IPS DF 4.7 (cell line): ENCODE results near the gene CACNA1C.

ENCODE experiments used
- DNase-seq: peaks from one replicate; pipeline ENCODE4 v3.0.0-alpha.2; 2013; ENCODE audit warnings: low spot score; ENCODE audit errors: extremely low read depth

CACNA1C gene

DNA sequence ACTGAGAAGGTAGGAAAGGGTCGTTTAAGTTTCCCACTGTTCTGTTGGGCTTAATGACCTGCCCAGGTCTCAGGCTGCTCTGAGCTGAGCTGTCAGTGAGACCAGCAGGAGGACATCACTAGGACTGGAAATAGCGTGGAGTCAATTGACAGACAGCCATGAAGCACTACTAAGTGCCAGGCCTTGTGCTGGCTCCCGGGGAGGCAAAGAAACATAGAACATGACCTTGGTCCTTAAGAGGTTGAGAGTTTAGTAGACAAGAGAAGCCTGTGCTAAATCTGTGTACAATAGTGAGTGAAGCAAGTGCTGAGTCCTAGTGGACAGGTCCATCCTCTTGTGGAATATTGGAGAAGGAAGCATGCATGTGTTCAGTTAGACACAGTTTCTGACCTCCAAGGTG is 239.2 kb downstream of the CACNA1C start:
- no peak for DNase-seq

DNA sequence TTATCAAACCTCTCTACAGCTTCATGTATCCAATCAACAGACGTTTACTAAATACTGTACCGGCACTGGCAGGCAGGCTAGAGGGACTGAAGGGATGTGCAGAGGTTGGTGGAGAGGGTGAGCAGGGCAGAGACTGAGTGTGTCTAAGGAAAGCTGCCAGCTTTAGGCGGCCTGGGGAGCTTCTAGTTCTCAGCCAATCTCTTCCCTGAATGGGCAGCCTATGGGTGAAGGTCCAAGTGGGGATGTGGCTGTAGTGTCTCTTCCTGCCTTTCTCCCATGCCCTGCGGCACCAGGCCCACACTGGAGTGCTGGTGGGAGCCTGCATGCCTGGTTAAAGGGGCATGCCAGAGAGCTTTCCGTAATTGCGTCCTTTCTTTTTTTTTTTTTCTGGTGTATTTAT is 239.8 kb downstream of the CACNA1C start:
- DNase-seq, result no peak

DNA sequence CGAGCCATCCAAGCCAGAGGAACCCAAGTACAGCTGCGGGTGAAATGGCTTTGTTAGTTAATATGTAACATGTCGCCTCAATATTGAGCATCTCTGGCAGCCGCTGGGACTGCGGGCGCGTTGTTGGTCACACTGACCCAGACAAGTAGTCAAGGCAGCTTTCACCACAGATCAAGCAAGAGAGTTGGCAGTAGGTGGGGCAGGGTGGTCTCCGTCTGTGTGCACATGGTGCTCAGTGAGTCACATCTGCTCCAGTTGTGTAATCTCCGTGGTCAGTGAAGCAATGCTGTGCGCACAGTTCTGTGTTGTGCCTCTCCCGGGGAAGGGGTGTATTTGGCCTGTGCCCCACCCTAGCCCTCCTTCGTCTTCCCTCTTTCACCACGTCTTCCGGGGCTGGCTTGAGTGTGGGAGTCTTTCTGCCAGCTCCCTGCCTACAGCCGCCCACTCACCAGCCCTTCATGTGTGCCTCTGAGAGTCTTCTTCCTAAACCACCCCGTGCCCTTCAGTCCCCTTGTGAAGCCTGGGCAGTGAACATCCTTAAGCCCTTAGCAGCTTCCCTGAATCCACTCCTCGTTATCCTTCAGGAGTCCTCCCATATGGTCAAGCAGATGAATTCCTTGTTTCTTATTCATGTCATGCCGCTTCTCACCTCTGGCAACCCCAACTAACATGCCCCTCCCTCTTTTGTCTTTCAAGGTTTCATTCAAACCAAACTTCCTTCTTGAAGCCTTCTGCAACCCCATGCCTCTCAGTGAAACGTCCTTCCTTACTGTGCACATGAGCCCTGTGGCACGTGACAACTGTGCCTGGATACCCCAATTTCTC is 242.1 kb downstream of the CACNA1C start:
- DNase-seq, result no peak

DNA sequence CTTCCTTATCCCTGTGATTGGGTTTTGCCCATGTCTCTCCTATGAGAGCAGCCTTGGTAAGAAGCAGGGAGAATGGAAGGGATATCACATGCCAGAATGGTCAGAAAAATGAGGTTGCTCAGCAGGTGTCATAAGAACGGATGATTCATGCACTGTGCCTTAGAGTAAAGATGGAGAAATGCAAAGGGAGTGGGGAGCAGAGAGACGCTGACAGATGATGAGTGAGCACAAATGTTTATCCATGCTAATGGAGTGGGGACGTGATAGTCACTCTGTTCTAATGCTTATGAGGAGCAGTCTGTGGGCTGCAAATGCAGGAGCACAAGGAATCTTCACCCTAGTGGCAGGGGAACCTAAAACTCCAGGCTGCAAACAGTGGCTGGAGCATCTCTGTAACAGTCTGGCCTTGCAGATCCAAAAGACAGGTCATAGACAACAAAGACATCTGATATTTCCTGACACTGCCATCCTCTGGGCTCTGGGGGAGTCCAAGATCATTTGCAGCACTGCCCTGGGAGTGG is 243.2 kb downstream of the CACNA1C start:
- no peak for DNase-seq

DNA sequence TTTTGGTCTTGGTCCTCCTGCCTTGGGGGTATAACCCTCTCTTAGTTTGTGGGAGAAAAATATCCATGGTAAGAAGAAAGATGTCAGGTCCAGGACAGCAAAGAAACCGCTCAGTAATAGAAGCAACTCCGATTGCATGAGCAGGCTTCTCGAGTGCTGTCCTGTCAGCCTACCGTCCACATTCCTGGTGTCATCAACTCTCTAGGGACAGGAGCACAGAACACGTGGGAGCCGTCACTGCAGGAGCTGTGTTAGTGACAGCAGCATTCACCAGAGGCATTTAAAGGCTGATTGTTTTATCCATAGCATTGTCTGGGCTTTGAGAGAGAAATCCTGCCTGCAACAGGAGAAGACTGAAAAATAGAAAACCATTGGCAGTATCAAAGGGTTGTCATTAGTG is 244.2 kb downstream of the CACNA1C start:
- DNase-seq, result no peak

DNA sequence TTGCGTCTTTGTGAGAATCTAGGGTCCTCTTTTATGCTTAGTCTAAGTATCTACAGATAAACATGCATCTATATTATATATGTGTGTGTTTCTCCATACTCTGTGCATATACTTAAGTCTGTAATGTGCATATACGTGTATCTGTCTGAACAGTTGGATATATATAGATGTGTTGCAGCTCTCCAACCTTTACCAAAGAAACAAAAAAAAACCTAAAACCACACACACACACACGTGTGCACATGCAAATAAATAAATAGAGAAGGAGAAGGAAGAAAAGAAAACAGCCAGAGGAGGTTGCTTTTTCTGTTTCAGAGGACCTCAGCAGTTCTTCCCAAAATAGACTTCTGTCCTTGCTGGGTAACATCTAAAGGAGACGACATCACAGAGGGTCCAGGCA is 244.9 kb downstream of the CACNA1C start:
- no peak for DNase-seq

DNA sequence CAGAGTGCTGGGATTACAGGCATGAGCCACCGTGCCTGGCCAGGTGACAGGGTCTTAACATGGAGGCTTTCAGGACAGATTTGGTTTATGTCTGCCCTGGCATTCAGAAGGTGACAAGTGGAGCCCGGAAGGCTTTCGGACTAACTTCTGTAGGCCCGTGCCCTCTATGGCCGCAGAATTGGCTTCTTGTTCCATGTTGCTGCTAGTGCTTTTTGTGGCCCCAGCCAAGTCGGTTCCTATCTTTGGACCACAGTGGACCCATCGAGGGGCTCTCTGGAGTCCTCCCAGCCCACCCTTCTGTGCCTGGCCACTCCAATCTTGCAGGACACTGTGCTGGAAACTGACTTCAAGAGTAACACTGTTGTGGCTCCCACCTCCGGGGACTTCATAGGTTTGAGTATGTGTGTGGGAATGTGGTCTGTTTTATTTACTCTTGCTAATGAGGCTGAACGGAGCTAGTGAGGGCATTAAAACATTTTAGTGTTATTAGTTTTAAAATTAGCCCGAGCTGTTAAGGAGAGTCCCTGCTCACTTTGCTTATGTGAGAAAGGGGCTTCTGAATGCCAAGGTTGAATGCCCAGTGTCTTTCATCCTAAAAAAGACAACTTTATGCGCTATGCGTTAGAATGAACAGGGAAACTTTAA is 245.9 kb downstream of the CACNA1C start:
- no peak for DNase-seq

DNA sequence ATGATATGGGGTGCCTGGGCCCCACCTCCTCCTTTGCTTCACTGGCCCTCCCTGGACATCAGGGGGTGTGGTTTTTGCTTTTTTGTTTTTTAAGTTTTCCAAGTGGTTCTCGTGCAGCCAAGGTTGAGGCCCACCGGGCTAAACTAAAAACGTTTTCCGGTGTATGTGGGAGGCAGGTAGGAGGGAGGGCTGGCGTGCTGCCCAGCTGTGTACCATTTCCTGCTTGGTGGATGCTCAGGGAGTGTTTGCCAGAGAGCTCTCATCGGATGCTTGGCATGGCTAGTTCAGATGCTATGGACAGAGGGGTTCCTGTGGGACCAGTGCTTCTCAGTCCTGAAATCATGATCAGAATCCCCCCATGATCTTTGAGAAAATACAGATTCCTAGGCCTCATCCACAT is 246.4 kb downstream of the CACNA1C start:
- DNase-seq, result no peak

DNA sequence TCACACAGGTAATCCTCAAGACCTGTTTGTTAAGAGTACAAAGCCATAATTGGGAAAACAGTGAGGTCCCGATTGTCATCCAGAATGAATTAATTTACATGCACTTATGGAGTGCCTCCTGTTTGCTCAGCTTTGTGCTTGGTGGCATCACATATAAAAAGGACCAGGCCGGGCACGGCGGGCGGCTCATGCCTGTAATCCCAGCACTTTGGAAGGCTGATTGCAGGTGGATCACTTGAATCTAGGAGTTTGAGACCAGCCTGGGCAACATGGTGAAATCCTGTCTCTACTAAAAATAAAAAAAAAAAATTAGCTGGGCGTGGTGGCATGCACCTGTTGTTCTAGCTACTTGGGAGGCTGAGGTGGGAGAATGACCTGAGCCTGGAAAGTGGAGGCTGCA is 247.4 kb downstream of the CACNA1C start:
- DNase-seq, result no peak

DNA sequence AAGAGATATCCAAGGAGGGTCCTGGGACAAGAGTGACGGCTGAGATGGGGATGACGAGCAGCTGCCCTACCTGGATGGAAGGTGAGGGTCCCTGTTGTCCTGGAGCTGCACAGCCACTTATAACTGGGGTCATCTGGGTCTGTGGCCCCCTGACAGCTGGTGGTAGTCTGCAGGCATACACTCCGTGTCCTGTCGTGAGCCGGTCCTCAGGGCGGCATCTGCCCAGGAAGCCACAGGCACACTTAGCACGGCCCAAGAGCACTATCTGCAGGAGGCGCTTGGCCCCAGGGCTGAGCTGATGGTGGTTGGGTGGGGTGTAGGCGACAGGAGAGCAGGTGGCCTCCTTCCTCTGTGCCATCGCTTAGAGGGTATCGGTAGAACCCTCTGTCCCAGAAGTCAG is 248.1 kb downstream of the CACNA1C start:
- no peak for DNase-seq

DNA sequence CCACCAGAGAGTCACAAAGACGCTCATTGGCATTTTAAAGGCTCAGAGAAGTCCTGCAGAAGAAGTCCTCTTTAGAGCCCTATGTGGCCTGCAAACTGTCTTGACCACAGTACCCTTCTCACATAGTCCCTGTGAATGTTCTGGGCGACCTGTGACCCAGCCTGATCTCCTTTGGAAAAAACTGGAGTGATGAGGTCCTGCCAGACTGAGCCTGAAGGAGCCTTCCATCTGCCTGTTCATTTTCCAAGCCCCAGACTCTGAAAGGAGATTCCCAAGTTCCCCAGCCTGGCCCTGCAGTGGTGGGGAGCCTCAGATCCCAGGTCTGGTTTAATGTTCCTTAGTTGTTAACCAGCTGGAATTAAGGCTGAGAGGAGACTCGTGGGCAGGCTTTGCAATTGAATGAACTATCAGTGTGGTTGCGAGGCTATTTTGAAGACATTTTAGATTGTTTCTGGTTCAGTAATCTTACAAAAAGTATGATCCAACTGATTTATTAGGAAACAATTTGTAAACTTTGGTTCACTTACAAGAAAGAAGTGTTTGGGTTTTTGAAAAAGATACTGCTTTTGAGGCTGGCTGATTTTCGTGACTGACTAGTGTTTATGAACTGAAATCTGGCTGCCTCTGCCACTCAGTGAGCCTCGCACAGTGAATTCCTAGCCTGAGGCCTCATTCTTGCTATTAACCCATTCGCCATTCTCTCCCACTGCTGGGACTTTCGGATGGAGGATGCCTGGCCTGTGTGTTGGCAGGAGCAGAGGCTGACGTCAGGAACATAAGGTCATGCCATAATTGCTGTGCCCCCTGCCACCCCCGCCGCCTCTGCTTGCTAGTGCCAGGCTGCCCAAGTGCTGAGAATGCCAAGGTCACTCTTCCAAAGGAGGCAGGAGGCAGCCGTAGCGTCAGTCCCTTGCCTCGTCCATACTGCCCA is 249.0 kb downstream of the CACNA1C start:
- DNase-seq, result no peak

DNA sequence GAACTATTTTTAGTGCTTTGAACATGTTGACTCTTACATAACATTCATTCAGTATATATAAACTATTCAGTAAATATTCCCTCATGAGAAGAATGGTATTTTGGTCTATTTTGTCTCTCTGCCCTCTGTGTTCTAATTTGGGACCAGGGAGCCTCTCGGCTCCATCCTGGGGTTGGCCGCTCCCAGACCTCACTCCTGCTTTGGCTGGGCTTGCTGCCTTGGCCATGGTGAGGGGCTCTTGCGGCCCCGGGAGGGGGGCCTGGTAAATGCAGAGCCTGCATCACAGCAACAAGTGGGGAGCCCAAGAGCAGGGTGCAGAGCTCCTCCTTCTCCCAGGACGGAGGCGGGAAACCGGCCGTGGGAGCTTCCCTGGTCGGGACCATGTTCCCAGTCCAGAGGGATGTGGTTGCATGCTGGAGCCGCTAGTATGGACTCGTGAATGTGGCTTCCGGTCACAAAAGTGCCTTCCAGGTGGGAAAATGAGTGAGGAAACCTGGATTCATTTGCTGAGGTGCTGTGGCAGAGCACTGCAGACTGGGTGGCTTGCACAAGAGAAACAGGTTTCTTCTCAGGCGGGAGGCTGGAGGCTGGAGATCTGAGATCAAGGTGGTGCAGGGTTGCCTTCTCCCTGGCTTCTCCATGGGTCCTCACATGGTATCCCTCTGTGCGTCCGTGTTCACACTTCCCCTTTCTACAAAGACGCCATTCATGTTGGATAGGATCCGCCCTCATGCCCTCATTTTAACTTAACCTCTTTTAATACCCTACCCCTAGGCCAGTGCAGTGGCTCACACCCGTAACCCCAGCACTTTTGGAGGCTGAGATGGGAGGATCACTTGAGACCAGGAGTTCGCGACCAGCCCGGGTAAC is 250.2 kb downstream of the CACNA1C start:
- no peak for DNase-seq

DNA sequence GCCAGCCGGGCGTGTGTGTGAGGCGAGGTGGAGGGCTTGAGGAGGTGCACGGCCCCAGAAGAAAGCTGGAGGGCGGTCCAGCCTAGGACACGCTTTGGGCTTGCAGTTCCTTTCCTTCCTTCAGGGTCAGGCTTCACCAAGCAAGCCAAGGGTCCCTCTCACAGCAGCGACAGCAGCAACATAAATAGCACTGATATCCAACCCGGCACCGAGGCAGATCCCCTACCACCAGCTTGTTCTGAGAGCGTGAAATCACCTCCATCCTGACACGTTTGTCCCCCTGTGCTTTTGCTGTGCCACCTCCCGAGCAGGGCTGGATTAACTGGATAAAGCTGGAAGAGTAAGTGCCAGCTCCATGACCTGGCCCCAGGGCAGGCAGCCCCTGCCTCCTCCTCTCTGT is 251.4 kb downstream of the CACNA1C start:
- no peak for DNase-seq

DNA sequence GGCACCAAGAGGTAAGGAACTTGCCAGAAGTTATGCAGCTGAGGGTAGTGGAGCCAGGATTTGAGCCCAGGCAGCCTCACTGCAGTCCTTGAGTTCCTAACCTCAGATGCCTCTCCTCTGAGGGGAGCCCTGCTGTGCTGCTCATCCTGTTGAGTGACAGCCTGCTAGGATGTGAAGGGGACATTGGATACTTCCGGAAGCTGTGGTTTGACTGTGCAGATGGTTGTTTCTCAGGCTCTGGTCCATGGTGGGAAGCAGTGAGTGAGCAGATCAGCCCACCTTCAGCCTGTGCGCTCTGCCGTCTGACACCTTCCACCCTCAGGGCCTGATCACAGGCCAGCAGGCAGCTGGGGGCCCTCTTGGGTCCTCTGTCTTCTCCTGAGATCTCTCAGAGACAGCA is 253.2 kb downstream of the CACNA1C start:
- DNase-seq, result no peak

DNA sequence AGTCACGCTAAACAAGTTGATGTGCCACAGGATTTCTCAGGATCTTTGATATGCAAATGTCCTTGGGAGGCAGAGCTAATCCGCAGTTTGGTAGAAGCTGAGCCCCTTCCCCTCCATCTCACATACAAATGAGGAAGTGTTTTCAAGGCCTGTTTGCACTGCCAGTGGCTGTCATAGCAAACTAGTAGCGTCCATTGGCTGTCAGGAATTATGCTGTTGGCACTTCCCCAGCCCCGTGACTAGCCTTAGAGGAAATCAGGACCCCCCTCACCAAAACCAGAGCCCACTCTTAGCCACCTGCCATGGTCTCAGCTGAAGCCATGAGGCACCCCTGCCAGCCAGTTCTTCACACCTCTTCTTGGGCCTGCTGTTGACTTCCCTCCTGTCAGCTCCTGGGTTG is 253.9 kb downstream of the CACNA1C start:
- DNase-seq, result no peak

DNA sequence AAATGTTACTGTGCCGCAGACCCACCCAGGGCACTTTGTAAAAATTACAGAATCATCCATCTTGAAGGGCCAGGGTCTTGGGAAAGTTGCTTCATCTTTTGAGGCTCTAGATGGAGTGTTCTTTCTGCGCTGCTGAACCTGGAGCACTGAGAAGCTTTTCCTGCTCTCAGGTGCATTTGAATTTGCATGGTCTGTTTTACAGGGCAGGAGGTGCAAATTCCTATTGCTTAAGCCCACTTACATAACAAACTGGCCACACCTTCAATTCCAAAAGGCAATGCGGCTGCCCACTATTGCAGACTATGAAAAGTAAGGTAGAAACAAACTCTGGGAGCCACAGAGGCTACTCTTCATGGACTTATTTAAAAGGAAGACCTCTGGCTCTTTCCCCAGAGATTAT is 254.8 kb downstream of the CACNA1C start:
- no peak for DNase-seq

DNA sequence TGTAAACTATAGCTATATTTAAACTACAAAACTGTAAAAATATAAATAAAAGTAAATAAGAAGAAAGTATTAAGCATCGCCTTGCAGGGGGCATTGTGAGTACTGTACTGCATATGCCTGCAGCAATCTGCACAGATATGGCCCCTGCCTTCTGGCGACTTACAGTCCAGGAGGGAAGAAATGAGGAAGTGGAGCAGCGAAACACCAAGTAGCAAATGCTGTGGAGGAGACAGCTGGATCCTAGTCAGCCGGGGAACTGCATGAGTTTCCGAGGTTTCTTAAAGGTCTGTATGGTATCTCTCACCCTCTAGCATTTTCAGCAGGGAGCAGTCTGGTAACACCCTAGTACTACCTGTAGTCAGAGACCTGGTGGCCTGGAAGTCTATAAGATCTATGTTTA is 256.9 kb downstream of the CACNA1C start:
- DNase-seq, result no peak

DNA sequence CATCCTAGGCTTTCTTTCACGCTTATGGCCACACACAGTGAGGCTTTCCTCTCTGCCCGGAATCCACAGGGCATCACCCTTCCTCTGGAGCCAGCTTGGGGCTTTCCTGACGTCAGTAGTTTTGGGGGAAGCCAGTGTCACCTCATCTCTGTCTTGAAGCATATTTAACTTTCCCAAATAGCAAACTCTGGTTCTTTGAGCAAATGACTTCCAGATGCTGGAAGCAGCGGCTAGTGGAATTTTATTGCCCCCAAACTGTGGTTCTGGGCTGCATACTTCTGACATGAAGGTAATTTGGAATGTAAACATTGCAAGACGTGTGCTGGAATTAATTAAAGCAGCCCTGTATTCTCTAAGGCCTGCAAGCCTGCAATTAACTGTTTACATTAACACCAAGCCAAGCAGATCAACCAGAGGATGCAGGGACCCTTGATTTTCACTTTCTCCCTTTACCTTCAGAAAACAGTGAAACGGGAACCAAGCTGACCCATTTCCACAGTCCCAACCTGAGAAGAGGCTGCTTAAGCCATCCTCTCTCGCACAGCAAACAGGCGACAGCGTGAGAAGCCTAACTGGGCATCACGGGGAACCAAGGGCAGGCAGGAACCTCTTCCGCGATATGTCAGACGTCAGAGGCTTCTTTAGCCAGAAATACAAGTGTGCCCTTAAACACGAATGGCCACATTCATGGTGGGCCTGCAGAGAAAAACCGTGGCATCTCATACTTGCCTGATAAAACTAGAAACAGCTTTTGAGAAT is 258.4 kb downstream of the CACNA1C start:
- DNase-seq, result no peak

DNA sequence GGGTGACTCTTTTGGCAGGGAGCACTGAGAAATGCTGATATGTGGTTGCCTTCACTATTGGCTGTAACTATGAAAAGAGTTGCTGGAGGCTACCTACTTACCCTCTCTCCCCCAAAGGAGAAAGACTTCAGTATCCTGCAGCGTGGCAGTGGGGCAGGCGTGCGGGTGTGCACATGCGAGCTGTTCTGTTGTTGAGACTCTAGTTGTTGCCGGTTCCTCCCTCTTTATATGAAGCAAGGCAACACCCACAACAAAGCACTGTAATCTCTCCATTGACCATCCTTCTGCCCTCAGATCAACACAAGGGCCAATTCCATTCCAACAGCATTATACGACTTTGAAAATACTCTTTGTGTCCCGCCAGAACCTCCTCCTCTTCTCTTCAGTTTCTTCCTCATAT is 259.4 kb downstream of the CACNA1C start:
- no peak for DNase-seq

DNA sequence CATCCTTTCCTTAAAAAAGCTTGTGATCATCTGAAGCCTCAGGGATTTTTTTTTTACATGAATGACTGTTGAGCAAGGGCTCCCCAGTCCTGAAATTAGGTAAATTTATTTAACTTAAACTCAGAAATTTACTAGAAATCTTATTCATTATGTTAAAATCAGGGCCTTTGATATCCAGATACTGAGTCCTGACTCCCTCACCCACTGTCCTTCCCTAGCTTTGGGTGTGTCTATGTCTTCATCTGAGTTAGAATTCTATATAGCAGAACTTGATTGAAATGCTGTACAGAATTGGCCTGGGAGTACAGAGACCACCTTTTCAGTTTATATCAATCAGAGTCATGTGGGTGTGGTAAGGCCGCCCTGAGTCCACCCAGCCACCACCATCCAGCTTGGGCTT is 260.0 kb downstream of the CACNA1C start:
- no peak for DNase-seq
